Stimulated activated CD8-positive, alpha-beta memory T cell treated with anti-CD3 and anti-CD28 coated beads, Interleukin-15, amount 100 ng/mL, for 4 hours (primary cell): Measurements from ENCODE around the gene KRT16.
A peak's percentile ranks its signal among the peaks of the same experiment; 100 is the strongest.
"Not testable (repeated sequence)": the region's sequence is repeated elsewhere in the genome, so short reads cannot be mapped to it uniquely, and the experiment has no call there.

Experiments used
- DNase-seq, 2 donors: peaks; one replicate each; pipeline ENCODE4 v3.0.0-alpha.2; 2020; ENCODE audit warnings: low read depth in 2 of 2

The KRT16 gene

DNA sequence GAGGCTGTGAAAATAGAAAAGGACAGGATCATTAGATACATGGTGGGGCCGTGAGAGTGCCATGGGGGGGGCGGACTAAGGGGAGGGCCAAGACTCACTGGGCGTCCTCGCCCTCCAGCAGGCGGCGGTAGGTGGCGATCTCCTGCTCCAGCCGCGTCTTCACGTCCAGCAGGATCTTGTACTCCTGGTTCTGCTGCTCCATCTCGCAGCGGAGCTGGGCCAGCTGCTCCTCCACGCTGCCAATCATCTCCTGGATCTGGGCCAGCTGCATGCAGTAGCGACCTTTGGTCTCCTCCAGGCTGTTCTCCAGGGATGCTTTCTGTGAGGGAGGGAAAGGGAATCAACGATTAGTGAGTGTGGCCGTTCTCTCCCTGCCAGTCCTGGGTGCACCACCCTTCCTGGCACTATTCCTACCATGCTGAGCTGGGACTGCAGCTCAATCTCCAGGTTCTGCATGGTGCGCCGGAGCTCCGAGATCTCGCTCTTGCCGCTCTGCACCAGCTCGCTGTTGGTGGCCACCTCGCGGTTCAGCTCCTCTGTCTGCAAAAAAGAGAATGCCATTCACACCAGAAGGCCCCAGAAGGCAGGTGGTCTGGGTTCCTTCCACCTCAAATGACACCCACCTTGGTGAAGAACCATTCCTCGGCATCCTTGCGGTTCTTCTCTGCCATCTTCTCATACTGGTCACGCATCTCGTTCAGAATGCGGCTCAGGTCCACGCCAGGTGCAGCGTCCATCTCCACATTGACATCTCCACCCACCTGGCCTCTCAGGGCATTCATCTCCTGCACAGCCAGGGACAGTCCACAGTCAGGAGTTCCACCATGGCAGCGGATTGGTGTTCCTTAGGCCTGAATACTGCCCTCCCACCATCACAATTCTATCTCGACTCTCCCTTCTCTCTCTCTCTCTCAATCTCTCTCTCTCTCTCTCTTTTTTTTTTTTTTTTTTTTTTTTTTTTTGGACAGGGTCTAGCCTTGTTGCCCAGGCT lies 29.1 kb downstream of the KRT16 start:
- DNase-seq, result no peak

DNA sequence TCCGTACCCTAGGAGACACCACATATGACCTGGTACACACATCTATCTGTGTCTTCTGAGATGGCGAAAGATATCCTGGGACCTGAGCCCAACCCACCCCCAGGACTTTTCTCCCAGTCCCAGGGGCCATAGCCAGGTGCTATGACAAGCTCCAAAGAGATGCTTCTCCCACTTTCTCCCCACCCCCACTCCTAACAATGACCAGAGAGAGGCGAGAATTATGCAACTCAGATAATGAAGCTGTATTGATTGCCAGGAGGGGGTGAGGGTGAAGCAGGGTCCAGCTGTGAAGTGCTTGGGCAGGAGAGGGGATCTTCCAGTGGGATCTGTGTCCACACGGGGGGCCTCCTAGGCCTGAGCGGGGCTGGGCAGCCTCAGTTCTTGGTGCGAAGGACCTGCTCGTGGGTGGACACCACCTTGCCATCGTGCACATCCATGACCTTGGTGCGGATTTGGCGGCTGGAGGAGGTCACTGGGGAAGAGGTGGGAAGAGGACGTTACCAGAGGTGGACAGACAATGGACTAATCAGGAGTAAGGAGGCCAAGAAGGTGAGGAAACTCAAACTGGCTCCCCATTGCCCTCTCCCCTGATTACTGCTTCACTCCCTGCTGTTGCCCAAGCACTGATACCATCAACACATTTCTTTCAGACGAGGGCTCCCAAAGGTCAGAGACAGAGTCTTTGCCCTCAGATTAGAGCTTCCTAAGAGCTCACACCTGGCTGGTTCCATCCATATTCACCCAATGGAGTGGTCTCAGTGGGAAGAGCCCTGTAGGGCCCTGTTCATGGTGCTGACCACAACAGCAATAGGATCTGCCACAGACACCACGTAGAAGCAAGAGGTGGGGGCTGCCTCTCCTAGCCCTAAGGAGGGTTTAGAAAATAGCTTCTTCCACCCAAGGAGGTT lies 30.3 kb downstream of the KRT16 start:
- not testable (repeated sequence) for DNase-seq

DNA sequence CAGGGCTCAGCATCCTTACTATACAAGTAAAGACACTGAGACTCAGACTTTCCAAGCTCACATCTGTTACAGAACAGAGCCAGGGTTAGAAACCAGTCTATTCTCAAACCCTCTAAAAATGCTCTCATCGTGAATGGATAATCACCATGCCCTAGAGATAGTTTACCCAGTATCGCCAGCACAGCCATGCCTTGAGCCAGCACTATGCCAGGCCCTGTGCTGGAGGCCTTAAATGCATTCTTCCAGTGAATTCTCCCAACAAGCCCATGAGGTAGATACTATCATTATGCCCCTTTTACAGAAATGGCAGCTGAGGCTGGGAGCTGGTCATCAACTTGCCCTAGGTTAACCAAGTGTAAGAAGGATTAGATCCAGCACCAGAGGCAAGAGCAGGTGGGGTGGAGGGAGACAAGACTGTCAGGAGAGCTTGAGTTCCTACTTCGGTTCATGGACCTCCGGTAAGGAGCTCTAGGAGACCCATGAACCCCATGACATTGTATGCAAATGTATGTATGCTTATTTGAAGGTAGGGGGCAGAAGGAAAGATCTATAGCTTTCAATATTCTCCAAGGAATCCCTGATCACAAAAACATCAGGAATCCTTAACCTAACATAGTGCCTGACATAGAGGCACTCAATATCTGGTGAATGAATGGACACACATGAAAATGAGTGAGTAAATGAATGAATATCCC lies 31.1 kb downstream of the KRT16 start:
- no peak for DNase-seq

DNA sequence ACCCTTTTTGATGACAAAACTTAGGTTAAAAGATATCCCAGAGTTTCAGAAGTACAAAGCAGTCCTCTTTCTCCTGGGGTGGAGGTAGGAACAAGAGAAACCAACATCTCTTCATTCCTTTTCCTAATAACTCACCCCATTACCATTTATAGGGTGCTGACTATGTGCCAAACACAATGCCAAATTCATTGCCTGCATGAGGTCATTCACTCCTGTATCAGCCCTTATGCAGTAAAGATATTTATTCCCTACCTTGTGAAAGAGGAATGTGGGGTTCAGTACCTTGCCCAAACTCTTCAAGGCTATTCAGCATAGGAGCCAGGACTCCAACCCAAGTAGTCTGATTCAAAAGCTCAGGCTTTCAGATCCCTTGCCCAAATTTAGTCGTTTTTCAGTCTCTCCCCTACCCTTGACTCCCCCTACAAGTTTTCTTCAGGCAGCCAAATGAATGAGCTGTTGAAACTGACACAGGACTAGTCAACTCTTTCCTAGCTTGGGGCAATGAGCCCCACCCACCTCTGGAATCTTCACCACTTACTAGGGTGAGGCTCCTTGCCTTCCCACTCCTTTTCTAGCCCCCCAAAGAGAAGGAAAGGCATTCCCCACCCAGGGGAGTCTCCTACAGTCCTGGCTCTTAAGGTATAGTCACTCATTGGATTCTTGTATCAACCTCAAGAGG lies 31.7 kb downstream of the KRT16 start:
- DNase-seq, result no peak

DNA sequence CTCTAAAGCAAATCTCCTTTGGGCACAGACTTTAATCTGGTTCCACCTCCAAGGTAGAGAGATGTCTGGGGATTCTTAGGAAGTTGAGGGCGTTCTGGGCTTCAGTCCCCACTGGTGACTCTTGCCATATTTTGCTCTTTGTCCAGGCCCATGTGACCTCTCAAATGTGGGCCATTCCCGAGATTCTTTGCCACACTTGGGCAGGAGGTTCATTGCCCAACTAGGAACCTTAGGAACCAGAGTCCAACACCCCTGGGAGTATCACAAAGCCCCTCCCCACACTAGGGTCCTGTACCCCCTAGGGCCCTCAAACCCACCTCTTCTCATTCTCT lies 32.4 kb downstream of the KRT16 start:
- no peak for DNase-seq

DNA sequence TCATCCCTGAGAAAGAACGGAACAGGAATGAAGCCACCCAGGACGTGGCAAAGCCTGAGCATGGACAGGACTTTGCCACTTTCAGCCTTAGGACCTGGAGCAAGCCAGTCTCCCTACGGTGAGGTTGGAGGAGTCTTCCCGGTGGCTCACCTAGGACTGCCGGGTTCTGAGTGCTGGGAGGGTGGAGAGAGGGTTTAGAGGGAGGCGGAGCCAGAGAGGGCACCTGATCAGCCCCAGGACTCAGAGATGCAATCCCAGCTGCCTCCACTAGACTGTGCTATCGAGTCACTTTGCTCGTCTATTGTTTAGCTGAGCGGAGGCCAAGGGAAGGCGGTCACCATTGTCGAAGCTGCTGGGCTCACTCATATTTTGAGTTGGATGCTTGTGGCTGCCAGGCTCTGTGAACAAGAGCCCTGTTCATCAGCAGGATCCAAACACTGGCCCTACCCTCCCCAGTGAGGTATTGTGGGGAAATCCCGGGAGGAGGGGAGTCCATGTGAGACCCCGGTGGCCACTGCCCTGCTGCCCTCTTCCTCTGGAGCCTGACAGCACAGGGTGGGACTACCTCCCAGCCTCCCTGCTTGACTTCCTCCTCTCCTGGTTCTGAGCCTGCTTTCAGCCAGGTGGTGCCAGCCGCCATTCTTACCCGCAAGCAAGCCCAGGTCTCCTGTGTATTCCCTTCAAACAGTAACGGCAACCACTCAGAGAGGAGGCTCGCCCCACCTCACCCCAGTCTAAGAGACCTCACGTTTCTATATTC lies 32.9 kb downstream of the KRT16 start:
- peak in 1 of 2 donors; percentile 12 for DNase-seq

DNA sequence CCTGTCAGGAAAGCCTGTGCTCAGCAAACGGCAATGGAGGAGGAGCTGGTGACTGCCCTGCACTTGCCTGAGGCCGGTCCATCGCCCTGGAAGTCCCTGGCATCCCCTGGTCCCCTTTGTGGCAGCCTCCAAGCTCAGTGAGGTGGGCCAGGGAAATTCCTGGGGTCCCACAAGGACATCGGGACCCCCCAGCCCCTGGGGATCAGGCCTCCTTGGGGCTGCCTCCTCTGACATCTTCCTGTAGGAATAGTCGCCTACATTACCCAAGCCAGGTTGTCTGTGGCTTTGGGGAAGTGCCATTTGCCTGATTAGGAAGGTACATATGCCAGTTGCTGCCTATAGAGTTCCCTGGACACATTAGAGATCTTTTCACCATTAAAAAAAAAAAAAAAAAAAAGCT lies 33.6 kb downstream of the KRT16 start:
- no peak for DNase-seq

DNA sequence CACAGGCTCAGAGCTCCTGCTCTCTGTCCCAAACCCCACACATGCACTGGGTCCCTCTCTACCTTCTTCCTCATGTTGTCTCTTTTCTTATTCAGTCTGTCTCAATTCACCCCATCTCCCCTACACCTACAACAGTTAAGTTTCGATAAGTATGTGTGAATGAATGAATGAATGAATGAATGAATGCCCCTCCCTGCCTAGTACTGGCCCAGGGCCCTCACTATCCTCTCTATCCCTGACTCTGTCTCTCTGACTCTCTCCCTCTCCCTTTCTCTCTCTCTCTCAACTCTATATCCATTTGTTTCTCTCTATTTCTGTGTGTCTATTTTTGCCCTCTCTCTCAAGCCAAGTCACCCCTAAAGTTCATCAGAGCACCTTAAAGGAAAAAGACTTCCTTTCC lies 34.0 kb downstream of the KRT16 start:
- no peak for DNase-seq

DNA sequence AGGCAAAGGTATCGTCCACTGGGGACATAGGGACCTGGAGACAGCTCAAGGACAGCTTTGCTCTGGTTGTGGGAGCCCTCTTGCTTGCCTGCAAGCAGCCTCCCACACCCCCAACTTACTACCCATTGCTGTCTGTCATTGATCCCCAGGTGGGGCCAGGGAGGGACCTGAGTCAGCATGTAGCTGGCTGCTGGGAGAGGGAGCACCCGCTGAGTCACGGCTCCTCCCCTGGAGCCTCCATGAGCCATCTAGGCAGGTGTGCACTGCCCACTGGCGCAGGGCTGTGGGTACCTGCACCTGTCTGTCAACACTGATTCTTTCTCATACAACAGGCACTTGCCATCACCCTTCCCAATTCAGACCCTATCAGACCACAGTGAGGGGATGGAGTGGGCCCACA lies 35.8 kb downstream of the KRT16 start:
- DNase-seq, result not testable (repeated sequence)

DNA sequence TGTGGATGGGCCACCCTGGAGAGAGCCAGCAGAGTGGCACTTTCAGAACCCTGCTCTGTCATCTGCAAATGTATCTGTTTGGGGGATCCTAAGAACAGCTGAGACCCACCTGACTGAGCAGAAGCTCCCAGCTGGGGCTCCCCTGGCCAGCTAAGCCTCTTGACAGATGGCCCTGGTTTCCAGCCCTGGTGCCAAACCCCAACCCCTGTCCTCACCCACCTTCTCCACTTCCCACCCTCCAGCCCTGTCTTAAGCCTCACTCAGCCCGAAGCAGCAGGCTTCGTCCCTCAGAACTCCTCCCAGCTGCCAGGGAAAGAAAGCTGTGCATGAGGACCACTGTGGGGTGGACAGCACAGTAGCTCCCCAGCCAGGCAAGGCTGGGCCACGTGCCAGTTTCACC lies 37.2 kb downstream of the KRT16 start:
- DNase-seq, result no peak

DNA sequence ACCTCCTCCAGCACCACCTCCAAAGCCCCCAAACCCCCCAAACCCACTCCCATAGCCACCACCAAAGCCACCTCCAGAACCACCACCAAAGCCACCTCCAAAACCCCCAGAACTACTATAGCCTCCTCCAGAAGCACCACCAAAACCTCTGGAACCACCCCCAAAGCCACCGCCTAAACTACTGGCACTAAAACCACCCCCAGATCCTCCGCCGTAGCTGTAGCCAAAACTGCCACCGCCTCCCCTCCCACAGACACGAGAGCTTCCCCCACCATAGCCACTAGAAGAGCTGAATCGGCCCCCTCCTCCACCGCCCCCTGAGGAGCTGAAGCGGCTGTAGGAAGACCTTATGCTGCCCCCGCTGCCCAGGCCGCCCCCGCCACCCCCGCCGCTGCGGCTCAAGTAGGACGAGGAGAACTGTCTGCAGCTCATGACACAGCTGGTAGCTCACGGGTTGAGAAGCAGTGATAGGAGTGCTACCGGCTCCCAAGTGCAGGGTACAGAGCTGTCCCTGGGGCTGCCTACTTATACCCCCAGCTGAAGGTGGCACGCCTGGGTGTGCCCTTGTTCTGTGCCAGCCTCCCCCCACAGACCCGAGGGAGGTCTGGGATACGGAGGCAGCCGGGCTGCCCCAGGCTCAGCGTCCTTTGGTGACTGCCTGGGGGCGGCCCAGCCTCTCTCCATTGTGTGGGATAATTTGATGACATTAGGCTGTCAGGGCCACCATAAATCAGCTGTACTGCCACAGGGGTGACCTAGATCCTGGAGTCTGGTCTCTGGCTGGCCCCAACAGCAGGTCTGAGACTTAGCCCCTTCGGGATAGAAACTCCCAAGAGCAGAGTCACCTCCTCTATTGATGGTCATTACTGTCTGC lies 40.8 kb downstream of the KRT16 start, which contains the start of gene KRT9:
Gene KRT9, minus strand, starts transcription at position 499 of the 874 bp plus-strand sequence. Its CDS starts 67 bp downstream, at position 432.
- DNase-seq, result no peak

DNA sequence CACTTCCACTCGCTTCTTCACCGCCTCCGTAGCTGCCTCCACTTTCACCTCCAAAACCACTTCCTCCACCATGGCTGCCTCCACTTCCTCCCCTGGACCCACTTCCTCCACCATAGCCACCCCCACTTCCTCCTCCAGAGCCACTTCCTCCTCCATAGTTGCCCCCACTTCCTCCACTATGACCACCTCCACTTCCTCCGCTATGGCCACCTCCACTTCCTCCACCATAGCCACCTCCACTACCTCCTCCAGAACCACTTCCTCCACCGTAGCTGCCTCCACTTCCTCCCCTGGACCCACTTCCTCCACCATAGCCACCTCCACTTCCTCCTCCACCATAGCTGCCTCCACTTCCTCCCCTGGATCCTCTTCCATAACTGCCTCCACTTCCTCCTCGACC lies 45.2 kb downstream of the KRT16 start:
- no peak for DNase-seq

DNA sequence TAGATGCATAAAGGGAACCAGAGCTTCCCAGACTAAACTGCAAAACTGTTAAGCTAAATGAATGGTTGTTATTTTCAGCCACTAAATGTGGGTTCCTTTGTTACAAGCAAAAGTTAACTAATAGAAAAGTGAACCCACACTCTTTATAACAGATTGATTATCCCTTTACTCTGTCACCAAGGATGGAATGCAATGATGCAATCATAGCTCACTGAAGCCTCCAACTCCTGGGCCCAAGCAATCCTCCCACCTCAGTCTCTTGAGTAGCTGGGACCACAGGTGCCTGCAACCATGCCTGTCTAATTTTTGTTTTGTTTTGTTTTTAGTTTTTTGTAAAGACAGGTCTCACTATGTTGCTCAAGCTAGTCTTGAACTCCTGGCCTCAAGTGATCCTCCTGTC lies 47.2 kb downstream of the KRT16 start:
- no peak for DNase-seq

DNA sequence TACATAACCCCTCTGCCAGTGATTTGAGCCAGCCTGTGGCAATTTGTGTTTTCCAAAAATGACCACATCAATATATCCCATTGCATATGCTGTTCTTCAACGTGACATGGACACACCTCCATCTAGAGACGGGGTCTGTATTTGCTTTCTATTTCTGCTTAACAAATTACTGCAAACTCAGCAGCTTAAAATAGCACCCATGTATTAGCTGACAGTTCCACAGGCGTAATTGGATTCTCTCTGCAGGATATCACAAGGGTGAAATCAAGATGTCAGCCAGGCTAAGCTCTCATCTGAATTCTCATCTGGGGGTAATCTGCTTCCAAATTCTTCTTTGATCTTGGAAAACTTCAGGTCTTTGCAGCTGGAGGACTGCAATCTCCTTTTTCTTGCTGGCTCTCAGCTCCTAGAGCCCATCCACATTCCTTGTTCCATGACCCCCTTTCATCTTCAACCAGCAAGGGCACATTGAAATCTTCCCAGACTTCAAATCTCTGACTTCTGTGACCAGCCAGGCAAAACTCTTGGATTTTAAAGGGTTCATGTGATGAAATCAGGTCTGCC lies 48.9 kb downstream of the KRT16 start:
- no peak for DNase-seq

DNA sequence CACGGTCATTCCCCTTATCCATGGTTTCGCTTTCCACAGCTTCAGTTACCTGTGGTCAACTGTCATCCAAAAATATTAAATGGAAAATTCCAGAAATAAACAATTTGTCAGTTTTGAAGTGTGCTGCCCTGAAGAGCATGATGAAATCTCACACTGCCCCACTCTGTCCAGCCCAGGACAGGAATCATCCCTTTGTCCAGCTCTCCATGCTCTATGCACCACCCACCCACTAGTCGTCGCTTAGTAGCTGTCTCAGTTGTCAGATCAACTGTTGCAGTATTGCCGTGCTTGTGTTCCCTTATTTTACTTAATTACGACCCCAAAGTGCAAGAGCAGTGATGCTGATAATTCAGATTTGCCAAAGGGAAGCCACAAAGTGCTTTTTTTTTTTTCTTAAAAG lies 51.0 kb downstream of the KRT16 start:
- DNase-seq, result no peak
